Gastrocnemius medialis (tissue), 4 donors: ENCODE results near the gene PKHD1. TPM values are rescaled to one million over a fixed set of nuclear protein-coding genes. Genes with fewer than 3 reads are reported as not detected.

ENCODE experiments used
- ATAC-seq, 2 donors: fragments of 150-250 bp; one replicate each; pipeline ENCODE4 v1.9.1; 2016
- DNase-seq, 2 donors: peaks; one replicate each; pipeline ENCODE4 v3.0.0-alpha.2; 2019
- H3K27ac ChIP-seq, 4 donors: fragments of 200-600 bp; sonication (generic); 1 replicate in 1 of 4; 2 replicates in 3 of 4; pipeline ENCODE4 v1.5.1; 2016 to 2018; ENCODE audit warnings: mild to moderate bottlenecking in 2 of 4, moderate library complexity in 1 of 4
- H3K27me3 ChIP-seq, 3 donors: fragments of 200-600 bp; sonication (generic) in 2 of 3; 1 replicate in 1 of 3; 2 replicates in 2 of 3; pipeline versions ENCODE4 v1.5.1 to v1.6.0; 2016 to 2019; ENCODE audit warnings: mild to moderate bottlenecking in 1 of 3, moderate library complexity in 1 of 3
- H3K36me3 ChIP-seq, 2 donors: fragments of 200-600 bp; sonication (generic) in 1 of 2; one replicate each; pipeline ENCODE4 v1.5.1; 2017 to 2018
- H3K4me1 ChIP-seq, 2 donors: fragments of 200-600 bp; sonication (generic) in 1 of 2; one replicate each; pipeline ENCODE4 v1.5.1; 2016 to 2017; ENCODE audit warnings: mild to moderate bottlenecking in 2 of 2
- H3K4me3 ChIP-seq, 4 donors: fragments of 200-600 bp; sonication (generic) in 3 of 4; 1 replicate in 1 of 4; 2 replicates in 3 of 4; pipeline ENCODE4 v1.5.1; 2016 to 2019; ENCODE audit warnings: mild to moderate bottlenecking in 2 of 4
- H3K9me3 ChIP-seq, 3 donors: fragments of 200-600 bp; sonication (generic) in 2 of 3; 1 replicate in 1 of 3; 2 replicates in 2 of 3; pipeline ENCODE4 v1.5.1; 2016 to 2019
- CTCF ChIP-seq, 5 experiments: fragments of 450-650 bp in 3 of 5; fragments of 200-600 bp in 2 of 5; sonication (generic) in 2 of 5; IDR thresholded peaks in 4 of 5; conservative IDR thresholded peaks in 1 of 5; 1 replicate in 4 of 5; 2 replicates in 1 of 5; pipeline ENCODE4 v1.5.1; 2016 to 2019; ENCODE audit warnings: antibody characterized with exemption in 5 of 5, mild to moderate bottlenecking in 3 of 5, moderate library complexity in 3 of 5
- POLR2A ChIP-seq, 2 donors: fragments of 450-650 bp; IDR thresholded peaks; one replicate each; pipeline ENCODE4 v1.6.1; 2017; ENCODE audit warnings: antibody characterized with exemption in 2 of 2, mild to moderate bottlenecking in 2 of 2, moderate library complexity in 2 of 2
- in situ Hi-C, 4 donors: fragments of 200-750 bp; cut with MboI; loops; one replicate each; pipeline versions ENCODE4 v1.15.0 to v1.8.0; 2017; ENCODE audit warnings: low sequenced_read_pairs in 4 of 4
- intact Hi-C: fragments of 100-400 bp; cut with DNase I; formaldehyde crosslinking; loops from one replicate; pipeline ENCODE4 v1.15.1; 2023; ENCODE audit warnings: low total_unique reads
- total RNA-seq, 4 donors: library from RNA; depleted of rRNA; stranded (reverse); fragments of >200 nt; gene quantifications; one replicate each; pipeline versions ENCODE4 v1.1.0 to v1.2.3, GENCODE V29; 2016

The PKHD1 gene
- total RNA-seq, 4 donors from 2014 or later, result 0.02 to 0.05 (median 0.02) TPM; not detected in 1

GRCh38 chr6:52009466-52010140, 77.8 kb downstream of the PKHD1 start:
- H3K27ac ChIP-seq, result no peak overlapping the region
- no peak for TF ChIP-seq CTCF (IDR thresholded peaks at IDR 0.05 in 4 of 5, conservative IDR thresholded peaks at IDR 0.05 in 1 of 5)
- no peak for TF ChIP-seq POLR2A (IDR thresholded peaks at IDR 0.05)
- no peaks in the 10 kb centered on the region for H3K4me1 ChIP-seq
- in situ Hi-C loops (loop anchor here in 2 of 4 donors (25.0 kb wide), 1 partner anchor 1197 kb away; the partner anchor contains the start of gene TFAP2B (in 2 of the 2)), intact Hi-C loops (no loop called here)
- DNase-seq (no peak), ATAC-seq (no peak)
- H3K27me3 ChIP-seq, result no peaks in the 10 kb centered on the region
- no peaks in the 10 kb centered on the region for H3K9me3 ChIP-seq
- no peaks in the 10 kb centered on the region for H3K36me3 ChIP-seq
- no peak overlapping the region for H3K4me3 ChIP-seq

DNA sequence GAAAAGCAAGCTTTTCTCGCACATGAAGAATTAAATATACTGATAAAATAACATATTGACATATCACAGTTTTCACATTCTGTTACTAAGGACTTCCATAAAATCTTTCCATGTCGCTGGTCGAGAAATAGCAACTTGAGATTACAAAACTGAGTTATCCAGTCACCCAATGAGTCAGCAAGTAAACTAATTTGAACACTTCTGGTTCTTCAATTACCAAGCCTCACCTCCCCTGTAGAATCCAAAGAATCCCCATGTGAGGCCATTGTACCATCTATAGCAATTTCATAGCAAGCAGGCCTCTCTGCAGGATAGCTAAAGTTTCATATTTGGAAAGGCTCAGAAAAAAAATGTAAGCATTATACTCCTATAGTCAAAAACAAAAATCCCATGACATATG, 87.3 kb downstream of the PKHD1 start:
- Histone ChIP-seq H3K4me1 (no peaks in the 10 kb centered on the region), H3K4me3 (no peak overlapping the region), H3K9me3 (no peaks in the 10 kb centered on the region), H3K27me3 (no peaks in the 10 kb centered on the region), H3K27ac (no peak overlapping the region), H3K36me3 (no peaks in the 10 kb centered on the region)
- intact Hi-C loops (no loop called here), in situ Hi-C loops (loop anchor here in 2 of 4 donors (25.0 kb wide), 1 partner anchor 1188 kb away; the partner anchor contains the start of gene TFAP2B (in 2 of the 2))
- DNase-seq (no peak), ATAC-seq (no peak)
- TF ChIP-seq POLR2A (IDR thresholded peaks at IDR 0.05), result no peak
- TF ChIP-seq CTCF (IDR thresholded peaks at IDR 0.05 in 4 of 5, conservative IDR thresholded peaks at IDR 0.05 in 1 of 5), result no peak

GRCh38 chr6:51996296-51996947, 91.0 kb downstream of the PKHD1 start:
- in situ Hi-C loops, result no loop called here
- no peaks in the 10 kb centered on the region for H3K9me3 ChIP-seq
- no peaks in the 10 kb centered on the region for H3K36me3 ChIP-seq
- H3K4me3 ChIP-seq, result no peak overlapping the region
- TF ChIP-seq CTCF (IDR thresholded peaks at IDR 0.05 in 4 of 5, conservative IDR thresholded peaks at IDR 0.05 in 1 of 5), result no peak
- TF ChIP-seq POLR2A (IDR thresholded peaks at IDR 0.05), result no peak
- DNase-seq (no peak), ATAC-seq (no peak)
- H3K4me1 ChIP-seq, result no peaks in the 10 kb centered on the region
- H3K27ac ChIP-seq, result no peak overlapping the region
- intact Hi-C loops, result no loop called here
- no peaks in the 10 kb centered on the region for H3K27me3 ChIP-seq

DNA sequence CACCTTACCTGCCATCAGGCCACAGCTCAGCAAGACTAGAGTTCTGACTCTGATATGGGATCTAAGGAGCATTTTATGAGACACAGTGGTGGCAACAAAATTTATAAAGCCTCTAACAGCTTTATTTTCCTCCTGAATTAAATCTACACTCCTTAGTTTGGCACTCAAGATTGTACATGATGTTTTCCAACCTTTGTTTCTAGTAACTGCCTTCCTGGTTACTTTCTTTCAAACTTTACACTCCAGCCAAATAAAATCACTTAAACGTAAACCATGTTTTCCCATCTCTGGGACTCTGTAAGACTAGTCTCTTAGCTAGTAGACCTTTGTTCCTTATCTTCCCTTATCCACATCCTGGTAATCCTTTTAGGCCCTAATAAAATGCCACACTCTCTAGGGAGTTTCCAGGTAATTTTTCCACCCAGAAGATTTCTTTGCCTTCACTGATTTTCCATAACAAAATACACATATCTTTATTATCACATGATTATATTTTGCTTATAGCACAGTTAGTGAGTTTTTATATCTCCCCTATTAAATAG, 92.1 kb downstream of the PKHD1 start:
- Histone ChIP-seq H3K9me3 (no peaks in the 10 kb centered on the region), H3K27ac (no peak overlapping the region), H3K36me3 (no peaks in the 10 kb centered on the region), H3K4me1 (no peaks in the 10 kb centered on the region), H3K4me3 (no peak overlapping the region), H3K27me3 (no peaks in the 10 kb centered on the region)
- intact Hi-C loops, result no loop called here
- TF ChIP-seq CTCF (IDR thresholded peaks at IDR 0.05 in 4 of 5, conservative IDR thresholded peaks at IDR 0.05 in 1 of 5) (no peak), POLR2A (IDR thresholded peaks at IDR 0.05) (no peak)
- in situ Hi-C loops, result no loop called here
- no peak for ATAC-seq
- DNase-seq, result no peak
